HL-60 (cell line): ENCODE results near the gene TRPV2.
A peak's percentile ranks its signal among the peaks of the same experiment; 100 is the strongest.

Experiments
- DNase-seq, 2 experiments: peaks; one replicate each; pipeline ENCODE4 v3.0.0-alpha.2; 2010 to 2020; ENCODE audit warnings: low read depth in 1 of 2, low spot score in 1 of 2
- H3K27ac ChIP-seq: fragments of 250-450 bp; sonication (Bioruptor Pico); replicated peaks from 2 replicates; pipeline ENCODE4 v1.5.1; 2020; ENCODE audit warnings: mild to moderate bottlenecking, moderate library complexity
- H3K27me3 ChIP-seq: fragments of 250-450 bp; sonication (Bioruptor Pico); 2 replicates; pipeline ENCODE4 v1.5.1; 2021; ENCODE audit warnings: mild to moderate bottlenecking, moderate library complexity; ENCODE audit not compliant: insufficient read depth, poor library complexity, severe bottlenecking
- H3K4me3 ChIP-seq: replicated peaks from 2 replicates; pipeline ENCODE4 v1.5.1; 2011; ENCODE audit warnings: mild to moderate bottlenecking, control low read depth, low read length; ENCODE audit not compliant: insufficient read depth
- GABPA ChIP-seq: IDR thresholded peaks from 2 replicates; pipeline ENCODE4 v1.6.1; 2012; ENCODE audit warnings: low read depth
- POLR2AphosphoS5 ChIP-seq: IDR thresholded peaks from 2 replicates; pipeline ENCODE4 v1.6.1; 2012; ENCODE audit warnings: low read depth
- SPI1 ChIP-seq: IDR thresholded peaks from 2 replicates; pipeline ENCODE4 v1.6.1; 2012; ENCODE audit warnings: low read depth, mild to moderate bottlenecking, borderline replicate concordance
- TF ChIP-seq, protein P1 (sequence below): IDR thresholded peaks from 2 replicates; pipeline ENCODE4 v1.6.1; 2012; ENCODE audit warnings: low read depth; ENCODE audit not compliant: insufficient replicate concordance
- TF ChIP-seq, protein P2 (sequence below): IDR thresholded peaks from one replicate; pipeline ENCODE4 v1.5.1; 2011; ENCODE audit warnings: low read length, control low read depth, inconsistent platforms; ENCODE audit not compliant: insufficient read depth

TRPV2 gene

DNA sequence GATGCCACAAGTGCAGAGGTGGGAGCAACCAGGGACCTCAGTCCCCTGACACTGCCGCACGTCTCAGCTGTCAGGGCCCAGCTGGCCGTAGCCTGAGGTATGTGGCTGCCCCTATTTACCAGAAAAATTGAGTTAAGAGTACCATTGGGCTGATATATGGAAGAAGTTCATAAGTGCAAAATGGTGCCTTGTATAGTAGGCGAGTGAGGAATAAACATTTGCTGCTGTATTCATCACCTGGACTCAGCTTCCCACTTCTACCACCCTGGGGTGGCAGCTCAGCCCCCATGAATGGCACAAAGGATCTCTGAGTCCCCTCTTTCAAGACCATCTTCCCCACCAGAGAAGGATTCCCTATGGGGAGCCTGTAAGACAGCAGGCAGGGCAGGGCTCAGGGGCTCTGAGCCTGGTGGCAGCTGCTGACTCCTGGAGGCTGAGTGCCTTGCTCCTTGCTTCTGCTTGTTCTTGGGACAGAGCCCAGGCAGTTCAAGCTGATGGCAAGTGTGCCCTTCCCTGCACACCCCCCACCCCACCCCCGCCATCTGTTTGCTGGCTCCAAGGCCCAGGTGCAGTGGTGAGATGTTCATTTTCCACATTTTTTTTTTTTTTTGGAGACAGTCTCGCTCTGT, 29.0 kb downstream of the TRPV2 start:
- TF ChIP-seq, protein P1, sequence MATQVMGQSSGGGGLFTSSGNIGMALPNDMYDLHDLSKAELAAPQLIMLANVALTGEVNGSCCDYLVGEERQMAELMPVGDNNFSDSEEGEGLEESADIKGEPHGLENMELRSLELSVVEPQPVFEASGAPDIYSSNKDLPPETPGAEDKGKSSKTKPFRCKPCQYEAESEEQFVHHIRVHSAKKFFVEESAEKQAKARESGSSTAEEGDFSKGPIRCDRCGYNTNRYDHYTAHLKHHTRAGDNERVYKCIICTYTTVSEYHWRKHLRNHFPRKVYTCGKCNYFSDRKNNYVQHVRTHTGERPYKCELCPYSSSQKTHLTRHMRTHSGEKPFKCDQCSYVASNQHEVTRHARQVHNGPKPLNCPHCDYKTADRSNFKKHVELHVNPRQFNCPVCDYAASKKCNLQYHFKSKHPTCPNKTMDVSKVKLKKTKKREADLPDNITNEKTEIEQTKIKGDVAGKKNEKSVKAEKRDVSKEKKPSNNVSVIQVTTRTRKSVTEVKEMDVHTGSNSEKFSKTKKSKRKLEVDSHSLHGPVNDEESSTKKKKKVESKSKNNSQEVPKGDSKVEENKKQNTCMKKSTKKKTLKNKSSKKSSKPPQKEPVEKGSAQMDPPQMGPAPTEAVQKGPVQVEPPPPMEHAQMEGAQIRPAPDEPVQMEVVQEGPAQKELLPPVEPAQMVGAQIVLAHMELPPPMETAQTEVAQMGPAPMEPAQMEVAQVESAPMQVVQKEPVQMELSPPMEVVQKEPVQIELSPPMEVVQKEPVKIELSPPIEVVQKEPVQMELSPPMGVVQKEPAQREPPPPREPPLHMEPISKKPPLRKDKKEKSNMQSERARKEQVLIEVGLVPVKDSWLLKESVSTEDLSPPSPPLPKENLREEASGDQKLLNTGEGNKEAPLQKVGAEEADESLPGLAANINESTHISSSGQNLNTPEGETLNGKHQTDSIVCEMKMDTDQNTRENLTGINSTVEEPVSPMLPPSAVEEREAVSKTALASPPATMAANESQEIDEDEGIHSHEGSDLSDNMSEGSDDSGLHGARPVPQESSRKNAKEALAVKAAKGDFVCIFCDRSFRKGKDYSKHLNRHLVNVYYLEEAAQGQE: no peak
- TF ChIP-seq POLR2AphosphoS5 (peak; percentile 54), SPI1 (no peak), GABPA (no peak)
- no peak overlapping the region for H3K4me3 ChIP-seq
- H3K27me3 ChIP-seq: no peaks in the 10 kb centered on the region
- no peak overlapping the region for H3K27ac ChIP-seq
- DNase-seq: no peak

DNA sequence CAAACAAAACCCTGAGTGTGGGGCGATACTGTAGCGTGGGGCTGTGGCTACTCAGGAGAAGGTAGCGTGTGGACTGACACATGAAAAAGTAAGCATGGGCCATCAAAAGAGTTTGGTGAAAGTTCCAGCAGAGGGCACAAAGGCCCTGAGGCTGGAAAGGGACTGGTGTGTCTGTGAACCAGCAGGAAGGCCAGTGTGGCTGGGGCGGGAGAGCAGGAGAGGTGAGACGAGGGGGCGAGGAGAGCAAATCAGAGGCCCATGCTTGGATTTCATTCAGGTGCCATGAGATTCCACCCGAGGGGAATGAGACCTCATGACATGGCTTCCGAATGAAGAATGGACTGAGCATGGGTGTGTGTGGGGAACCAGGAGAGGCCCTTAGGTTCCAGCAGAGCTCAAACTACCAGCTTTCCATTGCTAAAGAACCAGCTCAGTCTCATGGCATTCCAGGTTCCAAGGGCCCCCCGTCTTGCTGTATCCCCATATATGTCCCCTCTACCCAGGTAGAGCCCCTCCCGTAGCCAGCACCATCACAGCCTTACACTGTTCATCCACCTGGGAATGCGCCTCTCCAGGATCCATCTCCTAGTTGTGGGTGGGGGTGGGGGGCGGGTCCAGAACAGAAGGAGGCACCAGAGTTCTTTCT, 31.1 kb downstream of the TRPV2 start:
- H3K27me3 ChIP-seq: no peaks in the 10 kb centered on the region
- no peak for TF ChIP-seq SPI1
- TF ChIP-seq POLR2AphosphoS5: peak; percentile 26; the same call in 1 of the 2 replicates
- no peak for DNase-seq
- no peak overlapping the region for H3K27ac ChIP-seq
- no peak overlapping the region for H3K4me3 ChIP-seq

DNA sequence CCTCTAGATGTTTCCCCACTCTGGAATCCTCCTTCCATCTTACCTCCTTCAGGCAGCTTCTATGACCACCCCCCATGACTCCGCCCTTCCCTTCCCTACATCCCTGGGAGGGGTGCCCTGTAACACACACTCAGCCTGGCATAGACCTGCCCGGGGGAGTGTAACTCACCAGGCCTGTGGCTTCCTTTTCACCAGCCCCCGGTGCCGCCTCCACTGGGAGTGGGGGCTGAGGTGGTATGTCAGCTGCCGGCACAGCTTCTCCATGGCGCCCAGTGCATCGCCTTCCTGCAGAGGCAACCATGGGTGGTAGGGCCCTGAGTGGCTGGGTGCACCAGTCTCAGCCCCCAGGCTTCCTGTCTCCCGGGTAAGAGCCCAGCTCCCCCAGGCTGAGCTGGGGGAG, 32.3 kb downstream of the TRPV2 start:
- Histone ChIP-seq H3K27ac (no peak overlapping the region), H3K27me3 (no peaks in the 10 kb centered on the region), H3K4me3 (no peak overlapping the region)
- no peak for DNase-seq
- no peak for TF ChIP-seq SPI1
- no peak for TF ChIP-seq POLR2AphosphoS5
- TF ChIP-seq, protein P1: no peak
- TF ChIP-seq, protein P2, sequence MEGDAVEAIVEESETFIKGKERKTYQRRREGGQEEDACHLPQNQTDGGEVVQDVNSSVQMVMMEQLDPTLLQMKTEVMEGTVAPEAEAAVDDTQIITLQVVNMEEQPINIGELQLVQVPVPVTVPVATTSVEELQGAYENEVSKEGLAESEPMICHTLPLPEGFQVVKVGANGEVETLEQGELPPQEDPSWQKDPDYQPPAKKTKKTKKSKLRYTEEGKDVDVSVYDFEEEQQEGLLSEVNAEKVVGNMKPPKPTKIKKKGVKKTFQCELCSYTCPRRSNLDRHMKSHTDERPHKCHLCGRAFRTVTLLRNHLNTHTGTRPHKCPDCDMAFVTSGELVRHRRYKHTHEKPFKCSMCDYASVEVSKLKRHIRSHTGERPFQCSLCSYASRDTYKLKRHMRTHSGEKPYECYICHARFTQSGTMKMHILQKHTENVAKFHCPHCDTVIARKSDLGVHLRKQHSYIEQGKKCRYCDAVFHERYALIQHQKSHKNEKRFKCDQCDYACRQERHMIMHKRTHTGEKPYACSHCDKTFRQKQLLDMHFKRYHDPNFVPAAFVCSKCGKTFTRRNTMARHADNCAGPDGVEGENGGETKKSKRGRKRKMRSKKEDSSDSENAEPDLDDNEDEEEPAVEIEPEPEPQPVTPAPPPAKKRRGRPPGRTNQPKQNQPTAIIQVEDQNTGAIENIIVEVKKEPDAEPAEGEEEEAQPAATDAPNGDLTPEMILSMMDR: no peak
- TF ChIP-seq GABPA: no peak

DNA sequence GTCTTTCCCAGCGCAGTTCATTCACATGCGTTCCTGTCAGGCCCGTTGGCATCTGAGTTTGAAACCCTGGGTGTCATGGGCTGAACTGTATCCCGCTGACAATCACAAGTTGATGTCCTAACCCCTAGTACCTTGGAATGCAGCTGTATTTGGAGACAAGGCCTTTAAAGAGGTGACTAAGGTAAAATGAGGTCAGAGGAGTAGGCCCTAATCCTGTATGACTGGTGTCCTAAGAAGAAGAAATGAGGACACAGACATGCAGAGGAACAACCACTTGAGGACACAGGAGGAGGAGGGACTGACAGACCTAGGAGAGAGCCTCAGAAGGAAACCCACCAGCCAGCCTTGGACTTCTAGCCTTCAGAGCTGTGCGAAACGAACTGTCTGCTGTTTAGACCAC, 33.1 kb downstream of the TRPV2 start:
- TF ChIP-seq GABPA (no peak), POLR2AphosphoS5 (no peak), SPI1 (no peak)
- TF ChIP-seq, protein P1: no peak
- TF ChIP-seq, protein P2: no peak

More for the DNA sequence above, 33.1 kb downstream of the TRPV2 start:
- Histone ChIP-seq H3K27me3 (no peaks in the 10 kb centered on the region), H3K27ac (no peak overlapping the region), H3K4me3 (no peak overlapping the region)
- no peak for DNase-seq
